Upper lobe of left lung (tissue), 6 donors: ENCODE measurements around the gene AFAP1. TPM values are rescaled to one million over a fixed set of nuclear protein-coding genes. Genes with fewer than 3 reads are reported as not detected.

Source experiments
- ATAC-seq, 2 donors: fragments of 200-7000 bp; cut with Tn5 transposase; one replicate each; pipeline ENCODE4 v1.9.1; 2022; ENCODE audit warnings: mild to moderate bottlenecking in 2 of 2, moderate library complexity in 2 of 2; ENCODE audit not compliant: low FRiP score in 2 of 2
- DNase-seq, 2 donors: peaks; one replicate each; pipeline ENCODE4 v3.0.0-alpha.2; 2019 to 2020
- H3K27ac ChIP-seq, 4 donors: fragments of 200-600 bp; sonication (generic); one replicate each; pipeline ENCODE4 v1.5.1; 2016 to 2019
- H3K27me3 ChIP-seq, 4 donors: fragments of 200-600 bp; sonication (generic); one replicate each; pipeline ENCODE4 v1.5.1; 2017 to 2019
- H3K36me3 ChIP-seq, 4 donors: fragments of 200-600 bp; sonication (generic); one replicate each; pipeline ENCODE4 v1.5.1; 2016 to 2019
- H3K4me1 ChIP-seq, 4 donors: fragments of 200-600 bp; sonication (generic); one replicate each; pipeline ENCODE4 v1.5.1; 2018 to 2019
- H3K4me3 ChIP-seq, 4 donors: fragments of 200-600 bp; sonication (generic); one replicate each; pipeline ENCODE4 v1.5.1; 2017 to 2019; ENCODE audit warnings: mild to moderate bottlenecking in 2 of 4, moderate library complexity in 1 of 4
- H3K9me3 ChIP-seq, 4 donors: fragments of 200-600 bp; sonication (generic); one replicate each; pipeline ENCODE4 v1.5.1; 2018 to 2019
- CTCF ChIP-seq, 6 experiments: fragments of 450-650 bp in 4 of 6; fragments of 200-600 bp in 2 of 6; sonication (generic) in 2 of 6; IDR thresholded peaks; one replicate each; pipeline ENCODE4 v1.5.1; 2016 to 2019; ENCODE audit warnings: antibody characterized with exemption in 6 of 6
- EP300 ChIP-seq, 4 donors: sonication (generic); formaldehyde crosslinking; IDR thresholded peaks; one replicate each; pipeline ENCODE4 v1.5.1; 2017; ENCODE audit warnings: antibody characterized with exemption in 4 of 4, control low read depth in 2 of 4
- POLR2A ChIP-seq, 4 donors: fragments of 450-650 bp; IDR thresholded peaks; one replicate each; pipeline ENCODE4 v1.5.1; 2016 to 2017; ENCODE audit warnings: antibody characterized with exemption in 4 of 4, mild to moderate bottlenecking in 2 of 4
- POLR2AphosphoS5 ChIP-seq, 2 donors: sonication (generic); formaldehyde crosslinking; IDR thresholded peaks; one replicate each; pipeline ENCODE4 v1.5.1; 2017; ENCODE audit warnings: antibody characterized with exemption in 2 of 2
- WGBS, 2 donors: methylation state at CpG; one replicate each; pipeline ENCODE4 v1.1.5; 2017 to 2018; 5-methylcytosine and 5-hydroxymethylcytosine counted together
- total RNA-seq, 6 donors: library from RNA; depleted of rRNA in 4 of 6; stranded (reverse); fragments of >200 nt in 4 of 6; gene quantifications; one replicate each; pipeline versions ENCODE4 v1.1.0 to v1.2.1, GENCODE V29; 2016 to 2021
- donor health status: DM: no; HTN: no; CAD: no; lungs with moderate emphysema.
- donor health status: DM: no; HTN: yes; CAD: no; lungs with severe emphysema.

Gene AFAP1
- total RNA-seq, 6 donors from 2014 or later = 10.9 to 26.7 (median 19.2) TPM

- 90 to 92% methylated on average over 10 of the region's 10 CpGs for WGBS, 2 donors
Observed at GRCh38 chr4:7786517-7786916, 153.1 kb downstream of the AFAP1 start.

GRCh38 chr4:7786040-7786439 is 153.6 kb downstream of the AFAP1 start:
- Histone ChIP-seq H3K9me3 (no peaks in the 10 kb centered on the region), H3K4me1 (peaks cover 12 to 34% (median 18%) of the 10 kb centered on the region in 4 donors), H3K27me3 (no peaks in the 10 kb centered on the region), H3K4me3 (no peak overlapping the region), H3K27ac (no peak overlapping the region), H3K36me3 (peaks cover 0 to 17% (median 0%) of the 10 kb centered on the region in 4 donors)
- WGBS, 2 donors = 91 to 99% methylated on average over 10 of the region's 10 CpGs
- ATAC-seq = no peak
- DNase-seq = no peak
- TF ChIP-seq CTCF (IDR thresholded peaks at IDR 0.05) (no peak), POLR2A (IDR thresholded peaks at IDR 0.05) (no peak), EP300 (IDR thresholded peaks at IDR 0.05) (no peak), POLR2AphosphoS5 (IDR thresholded peaks at IDR 0.05) (no peak)

More at GRCh38 chr4:7786517-7786916, 153.1 kb downstream of the AFAP1 start:
- Histone ChIP-seq H3K9me3 (no peaks in the 10 kb centered on the region), H3K4me1 (peaks cover 8 to 29% (median 13%) of the 10 kb centered on the region in 4 donors), H3K27ac (no peak overlapping the region), H3K4me3 (no peak overlapping the region), H3K36me3 (peaks cover 0 to 17% (median 0%) of the 10 kb centered on the region in 4 donors), H3K27me3 (no peaks in the 10 kb centered on the region)
- TF ChIP-seq POLR2AphosphoS5 (IDR thresholded peaks at IDR 0.05) (no peak), POLR2A (IDR thresholded peaks at IDR 0.05) (no peak), CTCF (IDR thresholded peaks at IDR 0.05) (no peak), EP300 (IDR thresholded peaks at IDR 0.05) (no peak)
- DNase-seq (no peak), ATAC-seq (no peak)

- TF ChIP-seq POLR2A (IDR thresholded peaks at IDR 0.05) (no peak), EP300 (IDR thresholded peaks at IDR 0.05) (no peak), CTCF (IDR thresholded peaks at IDR 0.05) (no peak), POLR2AphosphoS5 (IDR thresholded peaks at IDR 0.05) (no peak)
- no peak for DNase-seq
- Histone ChIP-seq H3K36me3 (peaks cover 0 to 17% (median 0%) of the 10 kb centered on the region in 4 donors), H3K9me3 (no peaks in the 10 kb centered on the region), H3K4me1 (peaks cover 12 to 34% (median 21%) of the 10 kb centered on the region in 4 donors), H3K4me3 (no peak overlapping the region), H3K27ac (no peak overlapping the region), H3K27me3 (no peaks in the 10 kb centered on the region)
- 90 to 94% methylated on average over 4 to 11 of the region's 11 CpGs for WGBS, 2 donors
- ATAC-seq = no peak
Observed at GRCh38 chr4:7785017-7785416, 154.6 kb downstream of the AFAP1 start.

- H3K27me3 ChIP-seq = no peaks in the 10 kb centered on the region
- no peaks in the 10 kb centered on the region for H3K9me3 ChIP-seq
- 91 to 96% methylated on average over 10 to 14 of the region's 14 CpGs for WGBS, 2 donors
- no peak overlapping the region for H3K27ac ChIP-seq
- DNase-seq = no peak
- H3K4me3 ChIP-seq = no peak overlapping the region
- no peak for ATAC-seq
- TF ChIP-seq POLR2AphosphoS5 (IDR thresholded peaks at IDR 0.05) (no peak), CTCF (IDR thresholded peaks at IDR 0.05) (no peak), EP300 (IDR thresholded peaks at IDR 0.05) (no peak), POLR2A (IDR thresholded peaks at IDR 0.05) (no peak)
- peaks cover 0 to 17% (median 0%) of the 10 kb centered on the region in 4 donors for H3K36me3 ChIP-seq
- peaks cover 14 to 28% (median 23%) of the 10 kb centered on the region in 4 donors for H3K4me1 ChIP-seq
Observed at GRCh38 chr4:7784131-7784870, 155.4 kb downstream of the AFAP1 start.
